ENCODE measurements around the gene TRERF1. TPM values are rescaled to one million over a fixed set of nuclear protein-coding genes. Genes with fewer than 3 reads are reported as not detected.

Gene TRERF1
- total RNA-seq, 2 donors from 2014 or later = 37.2 to 43.0 TPM

- Mint-ChIP-seq H3K36me3 (ENCODE audit: insufficient read depth in 2 of 2) (no peaks in the 10 kb centered on the region), H3K9me3 (no peaks in the 10 kb centered on the region), H3K4me3 (no peak overlapping the region), H3K27me3 (ENCODE audit: low read depth) (peaks cover 11% of the 10 kb centered on the region), H3K27ac (no peak overlapping the region), H3K4me1 (ENCODE audit: low read depth) (peaks cover 13% of the 10 kb centered on the region)
- DNase-seq = no peak
- no peak for ATAC-seq (replicated peaks in 1 of 2)
Observed at GRCh38 chr6:42179261-42179944, 272.3 kb downstream of the TRERF1 start.

- peak; percentile 41 to 72 for ATAC-seq (replicated peaks in 1 of 2)
- Mint-ChIP-seq H3K4me3 (peak overlapping the region; percentile 34 to 52), H3K27ac (peak overlapping the region; percentile 23), H3K27me3 (ENCODE audit: low read depth) (peaks cover 11% of the 10 kb centered on the region), H3K36me3 (ENCODE audit: insufficient read depth in 2 of 2) (no peaks in the 10 kb centered on the region), H3K4me1 (ENCODE audit: low read depth) (peaks cover 13% of the 10 kb centered on the region), H3K9me3 (no peaks in the 10 kb centered on the region)
- DNase-seq = peak; percentile 24 to 50
Observed at GRCh38 chr6:42177514-42178364, 274.0 kb downstream of the TRERF1 start.

GRCh38 chr6:42176981-42177380, 274.7 kb downstream of the TRERF1 start:
- peak overlapping the region; percentile 23 for H3K27ac Mint-ChIP-seq
- DNase-seq = no peak
- H3K4me1 Mint-ChIP-seq (ENCODE audit: low read depth) = peaks cover 13% of the 10 kb centered on the region
- no peaks in the 10 kb centered on the region for H3K36me3 Mint-ChIP-seq (ENCODE audit: insufficient read depth in 2 of 2)
- H3K27me3 Mint-ChIP-seq (ENCODE audit: low read depth) = peaks cover 11% of the 10 kb centered on the region
- no peaks in the 10 kb centered on the region for H3K9me3 Mint-ChIP-seq
- no peak for ATAC-seq (replicated peaks in 1 of 2)
- no peak overlapping the region for H3K4me3 Mint-ChIP-seq

- no peak overlapping the region for H3K27ac Mint-ChIP-seq
- peaks cover 11% of the 10 kb centered on the region for H3K27me3 Mint-ChIP-seq (ENCODE audit: low read depth)
- no peak for DNase-seq
- no peaks in the 10 kb centered on the region for H3K9me3 Mint-ChIP-seq
- peaks cover 13% of the 10 kb centered on the region for H3K4me1 Mint-ChIP-seq (ENCODE audit: low read depth)
- no peaks in the 10 kb centered on the region for H3K36me3 Mint-ChIP-seq (ENCODE audit: insufficient read depth in 2 of 2)
- ATAC-seq (replicated peaks in 1 of 2) = no peak
- no peak overlapping the region for H3K4me3 Mint-ChIP-seq
Observed at GRCh38 chr6:42175860-42176259, 275.9 kb downstream of the TRERF1 start.

Other genes with a start within 250 kb of the TRERF1 start
- 10 to 100 TPM; 39.0 to 39.8 TPM for gene MRPS10, start 234.1 kb downstream of the TRERF1 start, total RNA-seq
- gene UBR2, start 112.1 kb upstream of the TRERF1 start, total RNA-seq = 10 to 100 TPM; 33.9 to 36.9 TPM

Measured in activated T-cell treated with anti-CD3 and anti-CD28 coated beads, Interleukin-2, amount 50 U/mL, for 72 hours (primary cell).